ENCODE data around the gene ESR2. TPM values are rescaled to one million over a fixed set of nuclear protein-coding genes. Genes with fewer than 3 reads are reported as not detected.

Gene ESR2
- total RNA-seq, 3 donors from 2014 or later, result 0.98 to 2.2 (median 1.5) TPM

DNA sequence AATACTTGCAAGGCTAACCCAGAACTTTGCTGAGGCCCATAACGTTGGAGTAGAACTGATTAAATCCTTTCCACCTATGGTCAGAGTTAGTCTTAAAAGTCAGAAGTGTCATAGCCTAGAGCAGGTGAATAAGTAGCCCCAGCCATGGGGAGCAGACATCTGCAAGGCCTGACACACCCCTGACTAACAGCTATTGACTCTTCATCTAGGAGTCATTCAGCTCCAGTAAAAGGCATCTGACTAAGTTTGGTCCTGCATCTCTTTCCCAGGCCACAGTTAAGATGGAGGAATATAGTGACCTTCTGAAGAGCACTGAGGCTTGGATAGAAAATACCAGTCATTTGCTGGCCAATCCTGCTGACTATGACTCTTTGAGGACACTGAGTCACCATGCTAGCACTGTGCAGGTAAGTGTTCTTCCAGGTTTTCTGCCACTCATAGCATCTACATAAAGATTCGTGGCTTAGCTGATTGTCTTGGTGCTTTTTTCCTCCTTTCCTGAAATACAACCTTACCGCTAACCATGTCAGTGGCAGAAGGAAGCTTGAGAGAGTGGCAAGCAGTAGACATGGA lies 212.9 kb downstream of the ESR2 start:
- no peaks in the 10 kb centered on the region for H3K9me3 ChIP-seq
- intact Hi-C loops (cut with DNase I; ENCODE audit: low total_unique reads), result no loop called here
- no peaks in the 10 kb centered on the region for H3K4me1 ChIP-seq
- TF ChIP-seq POLR2A (IDR thresholded peaks at IDR 0.05) (no peak), POLR2AphosphoS5 (IDR thresholded peaks at IDR 0.05) (no peak)
- TF ChIP-seq, protein P1, sequence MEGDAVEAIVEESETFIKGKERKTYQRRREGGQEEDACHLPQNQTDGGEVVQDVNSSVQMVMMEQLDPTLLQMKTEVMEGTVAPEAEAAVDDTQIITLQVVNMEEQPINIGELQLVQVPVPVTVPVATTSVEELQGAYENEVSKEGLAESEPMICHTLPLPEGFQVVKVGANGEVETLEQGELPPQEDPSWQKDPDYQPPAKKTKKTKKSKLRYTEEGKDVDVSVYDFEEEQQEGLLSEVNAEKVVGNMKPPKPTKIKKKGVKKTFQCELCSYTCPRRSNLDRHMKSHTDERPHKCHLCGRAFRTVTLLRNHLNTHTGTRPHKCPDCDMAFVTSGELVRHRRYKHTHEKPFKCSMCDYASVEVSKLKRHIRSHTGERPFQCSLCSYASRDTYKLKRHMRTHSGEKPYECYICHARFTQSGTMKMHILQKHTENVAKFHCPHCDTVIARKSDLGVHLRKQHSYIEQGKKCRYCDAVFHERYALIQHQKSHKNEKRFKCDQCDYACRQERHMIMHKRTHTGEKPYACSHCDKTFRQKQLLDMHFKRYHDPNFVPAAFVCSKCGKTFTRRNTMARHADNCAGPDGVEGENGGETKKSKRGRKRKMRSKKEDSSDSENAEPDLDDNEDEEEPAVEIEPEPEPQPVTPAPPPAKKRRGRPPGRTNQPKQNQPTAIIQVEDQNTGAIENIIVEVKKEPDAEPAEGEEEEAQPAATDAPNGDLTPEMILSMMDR (IDR thresholded peaks at IDR 0.05), result no peak
- H3K4me3 ChIP-seq, result no peak overlapping the region
- H3K27me3 ChIP-seq, result no peaks in the 10 kb centered on the region
- no peaks in the 10 kb centered on the region for H3K36me3 ChIP-seq
- no peak for DNase-seq (ENCODE audit: low spot score in 2 of 2)
- no peak overlapping the region for H3K27ac ChIP-seq

DNA sequence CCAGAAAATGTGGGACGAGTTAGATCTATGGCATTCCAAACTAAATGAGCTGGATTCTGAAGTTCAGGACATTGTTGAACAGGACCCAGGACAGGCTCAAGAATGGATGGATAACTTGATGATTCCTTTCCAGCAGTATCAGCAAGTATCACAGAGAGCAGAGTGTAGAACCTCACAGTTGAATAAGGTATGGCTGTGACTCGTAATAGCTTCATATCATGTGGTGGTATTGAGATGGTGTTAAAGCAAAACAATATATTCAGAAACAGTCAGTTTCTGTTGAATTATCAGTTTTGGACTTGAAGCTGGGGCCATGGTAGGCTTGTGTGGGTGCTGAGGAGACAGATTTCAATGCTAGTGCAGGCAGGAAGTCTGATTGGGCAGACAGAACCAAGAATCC lies 213.7 kb downstream of the ESR2 start:
- Histone ChIP-seq H3K4me1 (no peaks in the 10 kb centered on the region), H3K4me3 (no peak overlapping the region), H3K9me3 (no peaks in the 10 kb centered on the region), H3K27me3 (no peaks in the 10 kb centered on the region), H3K36me3 (no peaks in the 10 kb centered on the region), H3K27ac (no peak overlapping the region)
- TF ChIP-seq POLR2A (IDR thresholded peaks at IDR 0.05), result no peak
- TF ChIP-seq POLR2AphosphoS5 (IDR thresholded peaks at IDR 0.05), result no peak
- TF ChIP-seq, protein P1 (IDR thresholded peaks at IDR 0.05), result no peak
- intact Hi-C loops (cut with DNase I; ENCODE audit: low total_unique reads), result no loop called here
- DNase-seq (ENCODE audit: low spot score in 2 of 2), result no peak

DNA sequence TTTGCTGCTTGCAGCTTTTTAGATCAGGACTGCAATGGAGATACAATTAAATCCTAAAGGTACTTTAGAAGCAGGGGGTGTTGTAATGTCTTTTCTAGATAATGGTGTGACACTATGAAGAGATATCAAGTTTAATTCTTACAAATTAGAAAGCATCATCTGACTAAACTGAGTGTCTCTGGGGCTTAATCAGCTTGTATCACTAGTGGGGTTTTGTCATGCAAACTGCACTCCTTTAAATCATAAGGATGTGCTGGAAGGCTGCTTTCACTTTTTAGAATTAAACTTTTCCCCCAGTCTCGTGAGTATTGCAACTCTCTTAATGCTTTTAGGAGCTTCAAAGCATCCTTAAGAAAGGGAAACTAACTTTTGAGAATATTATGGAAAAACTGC lies 218.6 kb downstream of the ESR2 start:
- H3K27me3 ChIP-seq, result no peaks in the 10 kb centered on the region
- no peaks in the 10 kb centered on the region for H3K9me3 ChIP-seq
- intact Hi-C loops (cut with DNase I; ENCODE audit: low total_unique reads), result no loop called here
- H3K36me3 ChIP-seq, result no peaks in the 10 kb centered on the region
- no peaks in the 10 kb centered on the region for H3K4me1 ChIP-seq
- TF ChIP-seq POLR2A (IDR thresholded peaks at IDR 0.05) (no peak), POLR2AphosphoS5 (IDR thresholded peaks at IDR 0.05) (no peak)
- TF ChIP-seq, protein P1 (IDR thresholded peaks at IDR 0.05), result no peak
- DNase-seq (ENCODE audit: low spot score in 2 of 2), result no peak
- no peak overlapping the region for H3K4me3 ChIP-seq
- H3K27ac ChIP-seq, result no peak overlapping the region

DNA sequence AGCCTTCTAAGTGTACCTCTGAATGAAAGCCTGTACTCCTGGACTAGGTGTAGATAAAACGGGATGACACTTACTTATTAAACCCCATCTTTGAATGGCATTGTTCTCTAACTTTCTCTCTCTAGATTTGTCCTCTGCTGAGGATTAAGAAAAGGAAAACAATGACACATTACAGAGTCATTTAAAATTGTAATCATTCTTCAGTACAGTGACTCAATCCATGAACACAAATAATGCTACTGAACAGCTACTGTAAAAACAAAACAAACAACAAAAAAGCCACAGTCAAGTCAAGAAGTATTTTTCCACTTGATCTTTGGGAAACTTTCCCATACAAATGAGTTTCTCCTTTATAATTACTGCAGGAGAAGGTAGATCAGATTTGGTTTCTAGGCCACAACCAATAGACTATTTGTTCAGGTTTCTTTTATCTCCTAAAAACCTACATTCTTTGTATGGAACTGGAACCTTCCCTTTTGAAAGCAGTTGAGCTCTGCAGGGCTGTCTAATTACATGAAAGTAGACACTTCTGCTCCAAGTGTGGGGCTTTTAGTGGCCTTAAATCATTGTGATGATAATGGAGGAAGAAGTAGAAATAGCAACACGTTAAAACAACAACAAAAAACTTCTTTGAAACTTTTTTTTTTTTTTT lies 219.1 kb downstream of the ESR2 start:
- H3K36me3 ChIP-seq, result no peaks in the 10 kb centered on the region
- DNase-seq (ENCODE audit: low spot score in 2 of 2), result no peak
- H3K9me3 ChIP-seq, result no peaks in the 10 kb centered on the region
- no peaks in the 10 kb centered on the region for H3K27me3 ChIP-seq
- H3K4me1 ChIP-seq, result no peaks in the 10 kb centered on the region
- no peak overlapping the region for H3K27ac ChIP-seq
- H3K4me3 ChIP-seq, result no peak overlapping the region
- TF ChIP-seq POLR2AphosphoS5 (IDR thresholded peaks at IDR 0.05) (no peak), POLR2A (IDR thresholded peaks at IDR 0.05) (no peak)
- TF ChIP-seq, protein P1 (IDR thresholded peaks at IDR 0.05), result no peak
- intact Hi-C loops (cut with DNase I; ENCODE audit: low total_unique reads), result no loop called here

DNA sequence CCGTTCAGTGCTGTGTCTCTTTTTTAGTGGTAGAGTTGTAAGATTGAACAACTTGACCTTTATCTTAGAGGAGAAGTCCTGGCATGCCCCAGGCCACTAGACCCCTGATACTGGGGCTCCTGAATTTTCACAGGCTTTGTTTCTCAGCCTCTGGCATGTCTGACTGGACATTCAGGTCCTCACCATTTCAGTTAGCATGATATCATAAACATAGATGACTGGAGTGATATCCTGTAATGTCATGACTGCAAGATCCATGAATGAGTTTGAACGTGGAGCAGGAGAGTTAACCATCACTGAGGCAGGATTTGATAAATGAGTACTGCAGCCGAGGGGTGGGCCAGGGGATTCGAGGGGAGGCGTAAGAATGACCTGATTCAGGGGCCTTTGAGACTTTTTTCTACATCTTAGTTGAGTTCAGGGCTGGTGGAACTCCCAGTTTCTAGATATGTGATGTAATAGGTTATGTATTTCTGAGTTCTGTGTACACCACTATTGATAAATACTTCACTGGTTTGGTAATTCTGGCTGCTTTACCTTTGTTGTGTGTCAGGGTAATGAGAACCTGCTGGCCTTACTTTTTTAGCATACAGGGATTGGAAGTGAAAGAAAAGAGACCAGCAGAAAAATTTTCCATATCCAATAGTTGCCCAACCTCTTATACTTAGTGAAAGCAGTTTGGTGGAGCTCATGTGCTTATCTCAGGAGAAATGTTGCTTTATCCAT lies 224.4 kb downstream of the ESR2 start:
- H3K27me3 ChIP-seq, result no peaks in the 10 kb centered on the region
- intact Hi-C loops (cut with DNase I; ENCODE audit: low total_unique reads), result no loop called here
- H3K9me3 ChIP-seq, result no peaks in the 10 kb centered on the region
- no peak for DNase-seq (ENCODE audit: low spot score in 2 of 2)
- H3K36me3 ChIP-seq, result no peaks in the 10 kb centered on the region
- H3K4me3 ChIP-seq, result no peak overlapping the region
- H3K27ac ChIP-seq, result no peak overlapping the region
- TF ChIP-seq, protein P1 (IDR thresholded peaks at IDR 0.05), result no peak
- TF ChIP-seq POLR2AphosphoS5 (IDR thresholded peaks at IDR 0.05) (no peak), POLR2A (IDR thresholded peaks at IDR 0.05) (no peak)
- no peaks in the 10 kb centered on the region for H3K4me1 ChIP-seq

Measured in breast epithelium (tissue), 4 donors.